Sigmoid colon (tissue), 7 donors: ENCODE data around the gene CAPRIN2. TPM values are rescaled to one million over a fixed set of nuclear protein-coding genes. Genes with fewer than 3 reads are reported as not detected.
A peak's percentile ranks its signal among the peaks of the same experiment; 100 is the strongest.

Experiments used
- DNase-seq: peaks from one replicate; pipeline ENCODE4 v3.0.0-alpha.2; 2019
- H3K27ac ChIP-seq, 4 donors: fragments of 200-600 bp; sonication (generic); one replicate each; pipeline ENCODE4 v1.5.1; 2016 to 2019; ENCODE audit warnings: mild to moderate bottlenecking in 1 of 4
- H3K27me3 ChIP-seq, 3 donors: fragments of 200-600 bp; sonication (generic); one replicate each; pipeline ENCODE4 v1.5.1; 2019; ENCODE audit warnings: mild to moderate bottlenecking in 1 of 3
- H3K36me3 ChIP-seq, 4 donors: fragments of 200-600 bp; sonication (generic); one replicate each; pipeline ENCODE4 v1.5.1; 2016 to 2019
- H3K4me1 ChIP-seq, 4 donors: fragments of 200-600 bp; sonication (generic); one replicate each; pipeline ENCODE4 v1.5.1; 2017 to 2019
- H3K4me3 ChIP-seq, 4 donors: fragments of 200-600 bp; sonication (generic); one replicate each; pipeline ENCODE4 v1.5.1; 2017 to 2019; ENCODE audit warnings: mild to moderate bottlenecking in 2 of 4, moderate library complexity in 1 of 4
- H3K9me3 ChIP-seq, 4 donors: fragments of 200-600 bp in 3 of 4; sonication (generic) in 3 of 4; one replicate each; pipeline versions ENCODE4 v1.5.1 to v1.6.1; 2013 to 2019
- CTCF ChIP-seq, 4 experiments: fragments of 450-650 bp in 3 of 4; fragments of 200-600 bp in 1 of 4; IDR thresholded peaks; one replicate each; pipeline ENCODE4 v1.5.1; 2016 to 2019; ENCODE audit warnings: antibody characterized with exemption in 4 of 4, mild to moderate bottlenecking in 3 of 4, moderate library complexity in 2 of 4
- EP300 ChIP-seq, 4 donors: sonication (generic); formaldehyde crosslinking; IDR thresholded peaks; one replicate each; pipeline ENCODE4 v1.6.1; 2017; ENCODE audit warnings: antibody characterized with exemption in 4 of 4
- POLR2A ChIP-seq, 2 donors: fragments of 450-650 bp; IDR thresholded peaks; one replicate each; pipeline ENCODE4 v1.6.1; 2016; ENCODE audit warnings: antibody characterized with exemption in 2 of 2, mild to moderate bottlenecking in 2 of 2, moderate library complexity in 2 of 2
- POLR2AphosphoS5 ChIP-seq, 4 donors: sonication (generic); formaldehyde crosslinking; IDR thresholded peaks; one replicate each; pipeline ENCODE4 v1.6.1; 2017; ENCODE audit warnings: antibody characterized with exemption in 4 of 4
- WGBS, 2 donors: extraction: QIAGEN DNeasy Blood & Tissue Kit; methylation state at CpG; one replicate each; pipeline ENCODE4 v1.1.7; 2013; 5-methylcytosine and 5-hydroxymethylcytosine counted together
- intact Hi-C: fragments of 100-400 bp; cut with DNase I; formaldehyde crosslinking; loops from one replicate; pipeline ENCODE4 v1.15.1; 2023
- polyA plus RNA-seq, 3 donors: library from polyadenylated mRNA; stranded (reverse); fragments of 200-250 nt; gene quantifications; one replicate each; pipeline ENCODE4 v1.2.3, GENCODE V29; 2013
- total RNA-seq, 4 donors: library from RNA; depleted of rRNA; stranded (reverse); fragments of >200 nt; gene quantifications; one replicate each; pipeline ENCODE4 v1.1.0, GENCODE V29; 2016
- donor health status: healthy with polysubstance abuse.
- donor health status: Bipolar disorder and iron deficiency.
- donor health status: healthy.

Gene CAPRIN2
- total and polyA plus RNA-seq, 7 donors: 2.1 to 42.9 (median 25.0) TPM

- no peaks in the 10 kb centered on the region for H3K36me3 ChIP-seq
- WGBS, 2 donors: 95% methylated on average over 7 of the region's 7 CpGs
- intact Hi-C loops: loop anchor here (5.0 kb wide), 1 partner anchor 110 kb away; no protein-coding TSS in a partner anchor
These were observed 57.8 kb downstream of the CAPRIN2 start for GRCh38 chr12:30696943-30697342.

GRCh38 chr12:30696486-30696885 is 58.3 kb downstream of the CAPRIN2 start:
- Histone ChIP-seq H3K27me3 (no peaks in the 10 kb centered on the region), H3K36me3 (no peaks in the 10 kb centered on the region), H3K4me3 (peak overlapping the region in 3 of 4 donors; percentile 94 to 97 (median 97)), H3K9me3 (no peaks in the 10 kb centered on the region), H3K4me1 (peaks cover 0 to 36% (median 34%) of the 10 kb centered on the region in 4 donors), H3K27ac (no peak overlapping the region)
- 95% methylated on average over 14 of the region's 14 CpGs for WGBS, 2 donors
- TF ChIP-seq EP300 (IDR thresholded peaks at IDR 0.05) (no peak), CTCF (IDR thresholded peaks at IDR 0.05) (no peak)
- no peak for DNase-seq
- intact Hi-C loops: loop anchor here (5.0 kb wide), 1 partner anchor 111 kb away; no protein-coding TSS in a partner anchor

More at GRCh38 chr12:30696943-30697342, 57.8 kb downstream of the CAPRIN2 start:
- TF ChIP-seq EP300 (IDR thresholded peaks at IDR 0.05) (no peak), CTCF (IDR thresholded peaks at IDR 0.05) (no peak), POLR2A (IDR thresholded peaks at IDR 0.05) (no peak), POLR2AphosphoS5 (IDR thresholded peaks at IDR 0.05) (no peak)
- no peaks in the 10 kb centered on the region for H3K27me3 ChIP-seq
- H3K27ac ChIP-seq: no peak overlapping the region
- DNase-seq: no peak
- H3K4me3 ChIP-seq: no peak overlapping the region
- H3K9me3 ChIP-seq: no peaks in the 10 kb centered on the region
- peaks cover 0 to 33% (median 31%) of the 10 kb centered on the region in 4 donors for H3K4me1 ChIP-seq

- TF ChIP-seq POLR2AphosphoS5 (IDR thresholded peaks at IDR 0.05): no peak
- TF ChIP-seq EP300 (IDR thresholded peaks at IDR 0.05): no peak
- TF ChIP-seq CTCF (IDR thresholded peaks at IDR 0.05): no peak
- TF ChIP-seq POLR2A (IDR thresholded peaks at IDR 0.05): no peak
- no peaks in the 10 kb centered on the region for H3K27me3 ChIP-seq
- intact Hi-C loops: loop anchor here (5.0 kb wide), 1 partner anchor 111 kb away; no protein-coding TSS in a partner anchor
- 8 to 21% methylated on average over 6 of the region's 6 CpGs for WGBS, 2 donors
- H3K9me3 ChIP-seq: no peaks in the 10 kb centered on the region
- peak overlapping the region; percentile 86 to 90 (median 88) for H3K27ac ChIP-seq
- no peaks in the 10 kb centered on the region for H3K36me3 ChIP-seq
- H3K4me3 ChIP-seq: peak overlapping the region; percentile 94 to 99 (median 97)
- peaks cover 0 to 40% (median 38%) of the 10 kb centered on the region in 4 donors for H3K4me1 ChIP-seq
- DNase-seq: no peak
These were observed 58.7 kb downstream of the CAPRIN2 start for GRCh38 chr12:30696103-30696408.

GRCh38 chr12:30695199-30696102 is 59.3 kb downstream of the CAPRIN2 start, which contains the start of gene IPO8:
IPO8 (minus strand) TSS chr12:30695869; CDS start chr12:30695647, 222 bp downstream.
- H3K27ac ChIP-seq: peak within 1 kb of the TSS; percentile 86 to 90 (median 88)
- WGBS, 2 donors: 0 to 1% methylated on average over 71 of the region's 71 CpGs
- TF ChIP-seq POLR2A (IDR thresholded peaks at IDR 0.05) (no peak), POLR2AphosphoS5 (IDR thresholded peaks at IDR 0.05) (peak in 3 of 4 donors; percentile 21 to 59 (median 47)), CTCF (IDR thresholded peaks at IDR 0.05) (peak in 2 of 4 experiments; percentile 15 to 48), EP300 (IDR thresholded peaks at IDR 0.05) (no peak)
- H3K27me3 ChIP-seq: no peaks in the 10 kb centered on the region
- no peaks in the 10 kb centered on the region for H3K9me3 ChIP-seq
- peak; percentile 95 for DNase-seq
- H3K4me3 ChIP-seq: peak within 1 kb of the TSS; percentile 94 to 99 (median 97)
- H3K4me1 ChIP-seq: peaks cover 0 to 42% (median 40%) of the 10 kb centered on the region in 4 donors
- H3K36me3 ChIP-seq: no peaks in the 10 kb centered on the region
- intact Hi-C loops: loop anchor here (2.0 to 5.0 kb wide), 2 partner anchors 57 to 112 kb away; no protein-coding TSS in a partner anchor
